Activated CD8-positive, alpha-beta T cell treated with anti-CD3 and anti-CD28 coated beads for 36 hours (primary cell): ENCODE results near the gene STAC3. TPM values are rescaled to one million over a fixed set of nuclear protein-coding genes. Genes with fewer than 3 reads are reported as not detected.

Experiments
- ATAC-seq: fragments of 200-7000 bp; cut with Tn5 transposase; one replicate; pipeline ENCODE4 v1.10.0; 2021; ENCODE audit warnings: mild to moderate bottlenecking, moderate library complexity
- CTCF ChIA-PET: fragments of 350-600 bp; sonication (Branson Sonifier 250); formaldehyde crosslinking; loops from one replicate; lab custom pipeline; 2021; ENCODE audit warnings: antibody characterized with exemption; lab: Charles Lee
- POLR2A ChIA-PET: fragments of 350-600 bp; sonication (Branson Sonifier 250); formaldehyde crosslinking; loops from one replicate; lab custom pipeline; 2021; ENCODE audit warnings: antibody characterized with exemption; lab: Charles Lee
- DNase-seq: peaks from one replicate; pipeline ENCODE4 v3.0.0-alpha.2; 2020
- H3K27ac Mint-ChIP-seq: one replicate; pipeline ENCODE4 v1.8.0; 2021; ENCODE audit warnings: mild to moderate bottlenecking, mixed read lengths
- H3K27me3 Mint-ChIP-seq: one replicate; pipeline ENCODE4 v1.8.0; 2021; ENCODE audit warnings: mixed read lengths
- H3K36me3 Mint-ChIP-seq: one replicate; pipeline ENCODE4 v1.8.0; 2021; ENCODE audit warnings: low read depth, mixed read lengths
- H3K4me1 Mint-ChIP-seq: one replicate; pipeline ENCODE4 v1.8.0; 2021; ENCODE audit warnings: low read depth, mixed read lengths
- H3K4me3 Mint-ChIP-seq: one replicate; pipeline ENCODE4 v1.8.0; 2021; ENCODE audit warnings: mild to moderate bottlenecking, moderate library complexity, mixed read lengths
- H3K9me3 Mint-ChIP-seq: one replicate; pipeline ENCODE4 v1.8.0; 2021; ENCODE audit warnings: mixed read lengths
- intact Hi-C: fragments of 100-400 bp; cut with micrococcal nuclease; formaldehyde crosslinking; loops from one replicate; pipeline ENCODE4 v1.10.0; 2022
- total RNA-seq, 2 experiments: library from RNA; stranded (reverse); gene quantifications; one replicate each; pipeline ENCODE4 v1.2.3, GENCODE V29; 2021
- TF ChIP-seq, protein P1 (sequence below): fragments of 200-600 bp; IDR thresholded peaks from one replicate; pipeline ENCODE4 v1.8.0; 2022; ENCODE audit warnings: antibody characterized with exemption, mild to moderate bottlenecking

The STAC3 gene
- total RNA-seq, 2 experiments from 2014 or later: 1.7 to 2.1 TPM

DNA sequence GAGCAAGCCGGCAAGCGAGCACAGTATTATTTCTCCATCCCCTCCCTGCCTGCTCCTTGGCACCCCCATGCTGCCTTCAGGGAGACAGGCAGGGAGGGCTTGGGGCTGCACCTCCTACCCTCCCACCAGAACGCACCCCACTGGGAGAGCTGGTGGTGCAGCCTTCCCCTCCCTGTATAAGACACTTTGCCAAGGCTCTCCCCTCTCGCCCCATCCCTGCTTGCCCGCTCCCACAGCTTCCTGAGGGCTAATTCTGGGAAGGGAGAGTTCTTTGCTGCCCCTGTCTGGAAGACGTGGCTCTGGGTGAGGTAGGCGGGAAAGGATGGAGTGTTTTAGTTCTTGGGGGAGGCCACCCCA, 38.3 kb downstream of the STAC3 start:
- intact Hi-C loops: loop anchor here (1.0 kb wide), 1 partner anchor 31 kb away; no protein-coding TSS in a partner anchor

DNA sequence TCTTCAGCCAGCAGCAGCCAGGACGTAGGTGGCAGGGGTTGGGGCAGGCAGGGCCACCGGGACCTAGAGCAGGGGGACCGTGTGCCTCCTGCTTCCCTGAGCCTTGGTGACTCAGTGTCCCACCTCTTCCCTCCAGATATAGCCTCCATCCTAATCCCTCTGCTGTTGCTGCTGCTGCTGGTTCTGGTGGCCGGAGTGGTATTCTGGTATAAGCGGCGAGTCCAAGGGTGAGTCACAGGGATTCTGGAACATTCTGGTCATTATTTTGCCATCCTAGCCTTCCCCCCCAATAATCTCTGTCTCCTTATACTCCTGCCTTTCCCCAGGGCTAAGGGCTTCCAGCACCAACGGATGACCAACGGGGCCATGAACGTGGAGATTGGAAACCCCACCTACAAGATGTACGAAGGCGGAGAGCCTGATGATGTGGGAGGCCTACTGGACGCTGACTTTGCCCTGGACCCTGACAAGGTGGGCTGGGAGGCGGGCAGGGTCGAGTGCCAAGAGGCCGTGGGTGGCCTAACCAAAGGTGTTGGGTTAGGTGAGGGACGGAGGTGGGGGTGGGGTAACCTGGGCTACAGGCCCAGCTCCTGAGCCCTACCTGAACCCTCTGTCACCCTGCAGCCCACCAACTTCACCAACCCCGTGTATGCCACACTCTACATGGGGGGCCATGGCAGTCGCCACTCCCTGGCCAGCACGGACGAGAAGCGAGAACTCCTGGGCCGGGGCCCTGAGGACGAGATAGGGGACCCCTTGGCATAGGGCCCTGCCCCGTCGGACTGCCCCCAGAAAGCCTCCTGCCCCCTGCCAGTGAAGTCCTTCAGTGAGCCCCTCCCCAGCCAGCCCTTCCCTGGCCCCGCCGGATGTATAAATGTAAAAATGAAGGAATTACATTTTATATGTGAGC, 38.9 kb downstream of the STAC3 start:
- no peak overlapping the region for H3K27ac Mint-ChIP-seq
- no peaks in the 10 kb centered on the region for H3K36me3 Mint-ChIP-seq
- no peak overlapping the region for H3K4me3 Mint-ChIP-seq
- H3K4me1 Mint-ChIP-seq: peaks cover 23% of the 10 kb centered on the region
- TF ChIP-seq, protein P1, sequence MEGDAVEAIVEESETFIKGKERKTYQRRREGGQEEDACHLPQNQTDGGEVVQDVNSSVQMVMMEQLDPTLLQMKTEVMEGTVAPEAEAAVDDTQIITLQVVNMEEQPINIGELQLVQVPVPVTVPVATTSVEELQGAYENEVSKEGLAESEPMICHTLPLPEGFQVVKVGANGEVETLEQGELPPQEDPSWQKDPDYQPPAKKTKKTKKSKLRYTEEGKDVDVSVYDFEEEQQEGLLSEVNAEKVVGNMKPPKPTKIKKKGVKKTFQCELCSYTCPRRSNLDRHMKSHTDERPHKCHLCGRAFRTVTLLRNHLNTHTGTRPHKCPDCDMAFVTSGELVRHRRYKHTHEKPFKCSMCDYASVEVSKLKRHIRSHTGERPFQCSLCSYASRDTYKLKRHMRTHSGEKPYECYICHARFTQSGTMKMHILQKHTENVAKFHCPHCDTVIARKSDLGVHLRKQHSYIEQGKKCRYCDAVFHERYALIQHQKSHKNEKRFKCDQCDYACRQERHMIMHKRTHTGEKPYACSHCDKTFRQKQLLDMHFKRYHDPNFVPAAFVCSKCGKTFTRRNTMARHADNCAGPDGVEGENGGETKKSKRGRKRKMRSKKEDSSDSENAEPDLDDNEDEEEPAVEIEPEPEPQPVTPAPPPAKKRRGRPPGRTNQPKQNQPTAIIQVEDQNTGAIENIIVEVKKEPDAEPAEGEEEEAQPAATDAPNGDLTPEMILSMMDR: no peak
- ChIA-PET CTCF (interaction anchor here (1.0 to 8.8 kb wide), 5 partner anchors 21 to 38 kb away, joined by 3 to 397 read pairs (median 17); partner anchors contain the start of gene STAC3), POLR2A (interaction anchor here (8.2 kb wide), 1 partner anchor 28 kb away, joined by 99 read pairs; a partner anchor contains a TSS)
- H3K27me3 Mint-ChIP-seq: peaks cover 29% of the 10 kb centered on the region
- intact Hi-C loops: no loop called here
- H3K9me3 Mint-ChIP-seq: no peaks in the 10 kb centered on the region
- ATAC-seq (no peak), DNase-seq (no peak)

More for the DNA sequence above, 38.3 kb downstream of the STAC3 start:
- H3K27ac Mint-ChIP-seq: no peak overlapping the region
- H3K4me1 Mint-ChIP-seq: peaks cover 27% of the 10 kb centered on the region
- no peaks in the 10 kb centered on the region for H3K36me3 Mint-ChIP-seq
- DNase-seq: no peak
- TF ChIP-seq, protein P1: no peak
- no peaks in the 10 kb centered on the region for H3K9me3 Mint-ChIP-seq
- H3K27me3 Mint-ChIP-seq: peaks cover 34% of the 10 kb centered on the region
- H3K4me3 Mint-ChIP-seq: no peak overlapping the region
- ATAC-seq: no peak
- POLR2A ChIA-PET: interaction anchor here (8.2 kb wide), 1 partner anchor 27 kb away, joined by 99 read pairs; a partner anchor contains a TSS
- CTCF ChIA-PET: interaction anchor here (1.0 to 8.8 kb wide), 16 partner anchors 9 to 239 kb away, joined by 3 to 397 read pairs (median 8); partner anchors contain the start of genes LRP1, SHMT2, STAC3 and STAT6

DNA sequence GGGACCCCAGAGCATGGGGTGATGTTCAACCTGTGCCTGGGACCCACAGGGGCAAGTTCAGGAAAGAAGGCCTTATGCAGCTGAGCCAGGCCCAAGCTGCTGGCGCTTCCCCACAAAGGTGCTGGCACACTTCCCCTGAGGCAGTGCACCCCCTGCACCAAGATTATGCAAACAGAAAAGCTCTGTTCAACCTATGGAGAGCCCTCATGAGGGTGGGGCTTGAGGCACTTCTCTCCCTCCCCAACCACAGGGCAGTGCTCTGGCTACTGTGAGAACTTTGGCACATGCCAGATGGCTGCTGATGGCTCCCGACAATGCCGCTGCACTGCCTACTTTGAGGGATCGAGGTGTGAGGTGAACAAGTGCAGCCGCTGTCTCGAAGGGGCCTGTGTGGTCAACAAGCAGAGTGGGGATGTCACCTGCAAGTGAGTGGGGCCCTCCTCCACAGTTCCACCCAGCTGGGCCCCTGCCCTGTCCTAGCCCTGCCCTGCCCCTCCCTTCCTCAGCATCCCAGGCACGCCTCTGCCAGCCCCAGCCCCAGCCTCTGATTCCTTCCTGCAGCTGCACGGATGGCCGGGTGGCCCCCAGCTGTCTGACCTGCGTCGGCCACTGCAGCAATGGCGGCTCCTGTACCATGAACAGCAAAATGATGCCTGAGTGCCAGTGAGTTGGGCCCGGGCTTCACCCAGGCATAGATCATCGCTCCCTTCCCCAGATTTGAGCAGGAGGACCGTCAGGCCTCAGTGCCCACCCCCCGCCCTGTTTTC, 39.9 kb downstream of the STAC3 start:
- peaks cover 28% of the 10 kb centered on the region for H3K27me3 Mint-ChIP-seq
- CTCF ChIA-PET: interaction anchor here (0.7 to 1.0 kb wide), 2 partner anchors 22 to 28 kb away, joined by 3 read pairs; no protein-coding TSS in a partner anchor
- TF ChIP-seq, protein P1: no peak
- DNase-seq (no peak), ATAC-seq (no peak)
- H3K4me1 Mint-ChIP-seq: peaks cover 23% of the 10 kb centered on the region
- intact Hi-C loops: no loop called here
- H3K36me3 Mint-ChIP-seq: no peaks in the 10 kb centered on the region
- POLR2A ChIA-PET: no interaction called here
- H3K27ac Mint-ChIP-seq: no peak overlapping the region
- no peaks in the 10 kb centered on the region for H3K9me3 Mint-ChIP-seq
- no peak overlapping the region for H3K4me3 Mint-ChIP-seq

DNA sequence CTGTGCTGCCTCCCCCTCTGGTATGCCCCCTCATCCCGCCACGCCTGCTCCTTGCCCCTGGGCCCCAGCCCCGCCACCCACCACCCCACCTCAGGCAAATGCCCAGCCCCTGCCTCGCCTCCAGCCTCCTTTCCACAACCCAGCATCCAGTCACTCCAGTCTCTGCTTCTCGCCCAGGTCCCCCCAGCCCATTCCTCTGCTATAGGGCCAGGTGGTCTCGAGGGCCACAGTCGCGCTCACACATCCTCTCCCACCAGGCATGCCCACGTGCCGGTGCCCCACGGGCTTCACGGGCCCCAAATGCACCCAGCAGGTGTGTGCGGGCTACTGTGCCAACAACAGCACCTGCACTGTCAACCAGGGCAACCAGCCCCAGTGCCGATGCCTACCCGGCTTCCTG, 40.5 kb downstream of the STAC3 start:
- DNase-seq (no peak), ATAC-seq (no peak)
- ChIA-PET CTCF (no interaction called here), POLR2A (no interaction called here)
- Mint-ChIP-seq H3K27me3 (peaks cover 21% of the 10 kb centered on the region), H3K4me1 (peaks cover 18% of the 10 kb centered on the region), H3K4me3 (no peak overlapping the region), H3K9me3 (no peaks in the 10 kb centered on the region), H3K27ac (no peak overlapping the region), H3K36me3 (no peaks in the 10 kb centered on the region)
- intact Hi-C loops: no loop called here
- TF ChIP-seq, protein P1: no peak
